Activated CD8-positive, alpha-beta memory T cell treated with anti-CD3 and anti-CD28 coated beads, Interleukin-2, amount 50 U/mL, for 1 hour (primary cell): ENCODE measurements around the gene ARSD.
"Not testable (repeated sequence)": the region's sequence is repeated elsewhere in the genome, so short reads cannot be mapped to it uniquely, and the experiment has no call there.

Source experiments
- DNase-seq: peaks from one replicate; pipeline ENCODE4 v3.0.0-alpha.2; 2020; ENCODE audit errors: extremely low read depth

Gene ARSD

DNA sequence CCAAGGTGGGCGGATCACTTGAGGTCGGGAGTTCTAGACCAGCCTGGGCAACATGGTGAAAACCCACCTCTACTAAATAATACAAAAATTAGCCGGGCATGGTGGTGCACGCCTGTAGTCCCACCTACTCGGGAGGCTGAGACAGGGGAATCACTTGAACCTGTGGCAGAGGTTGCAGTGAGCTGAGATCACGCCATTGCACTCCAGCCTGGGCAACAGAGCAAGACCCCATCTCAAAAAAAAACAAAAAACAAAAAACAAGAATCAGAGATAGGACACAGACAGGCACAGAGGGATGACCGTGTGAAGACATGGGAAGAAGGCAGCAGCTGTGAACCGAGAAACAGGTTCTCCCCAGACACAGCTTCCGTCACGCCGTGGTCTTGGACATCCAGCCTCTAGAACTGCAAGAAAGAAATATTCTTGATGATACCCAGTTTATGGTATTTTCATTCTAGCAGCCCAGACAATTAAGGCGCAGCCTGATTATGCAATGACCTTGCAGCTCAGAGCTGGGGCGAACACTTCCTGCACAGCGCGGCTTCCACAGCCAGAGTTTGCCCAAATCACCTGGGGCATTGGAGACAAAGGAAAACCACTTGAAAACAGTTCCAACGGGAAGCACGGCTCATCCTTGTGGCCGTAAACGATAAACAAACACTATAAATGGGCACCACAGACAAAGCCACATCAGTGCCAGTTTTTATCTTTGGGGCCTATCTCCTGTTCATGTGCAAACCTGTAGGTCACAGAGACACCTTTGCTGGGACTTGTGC, 4.2 kb upstream of the ARSD start:
- DNase-seq, result no peak

- DNase-seq, result no peak
These were observed 2.5 kb upstream of the ARSD start for GRCh38 chrX:2931612-2932011.

GRCh38 chrX:2931155-2931554, 2.0 kb upstream of the ARSD start:
- DNase-seq, result no peak

DNA sequence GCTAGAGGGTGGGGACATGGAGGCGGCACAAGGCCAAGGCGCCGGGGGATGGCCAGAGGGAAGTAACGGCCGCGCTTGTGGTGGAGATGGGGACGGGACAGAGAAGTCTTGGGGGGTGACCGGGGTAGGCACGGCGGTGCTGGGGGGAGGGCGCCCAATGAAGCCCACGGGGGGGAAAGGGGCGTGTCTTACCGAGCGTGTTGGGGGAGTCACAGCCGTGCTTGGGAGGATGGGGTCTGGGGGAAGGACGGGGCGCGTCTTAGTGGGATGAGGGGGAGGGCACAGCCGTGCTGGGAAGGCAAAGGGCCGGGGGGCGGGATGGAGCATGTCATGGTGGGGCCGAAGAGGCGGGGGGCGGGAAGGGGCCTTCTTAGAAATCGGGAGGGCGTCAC, 952 bp downstream of the ARSD start:
- DNase-seq, result no peak

GRCh38 chrX:2926664-2927275, 2.4 kb downstream of the ARSD start:
- no peak for DNase-seq

- DNase-seq, result not testable (repeated sequence)
These were observed 2.9 kb downstream of the ARSD start for GRCh38 chrX:2926255-2926654.

DNA sequence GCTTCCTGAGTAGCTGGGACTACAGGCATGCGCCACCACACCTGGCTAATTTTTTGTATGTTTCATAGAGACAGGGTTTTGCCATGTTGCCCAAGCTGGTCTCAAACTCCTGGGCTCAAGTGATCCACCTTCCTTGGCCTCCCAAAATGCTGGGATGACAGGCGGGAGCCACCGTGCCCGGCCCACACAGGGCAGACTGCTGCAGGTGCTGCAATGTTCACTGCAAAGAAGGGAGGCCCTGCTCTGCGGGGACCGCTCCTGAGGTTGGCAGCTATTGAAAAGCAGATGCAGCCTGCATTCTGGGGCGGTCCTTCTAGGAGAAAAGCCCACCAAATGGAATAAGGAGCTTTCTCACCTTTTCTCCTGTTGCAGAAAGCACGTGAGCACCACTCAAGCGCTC, 5.0 kb downstream of the ARSD start:
- no peak for DNase-seq

DNA sequence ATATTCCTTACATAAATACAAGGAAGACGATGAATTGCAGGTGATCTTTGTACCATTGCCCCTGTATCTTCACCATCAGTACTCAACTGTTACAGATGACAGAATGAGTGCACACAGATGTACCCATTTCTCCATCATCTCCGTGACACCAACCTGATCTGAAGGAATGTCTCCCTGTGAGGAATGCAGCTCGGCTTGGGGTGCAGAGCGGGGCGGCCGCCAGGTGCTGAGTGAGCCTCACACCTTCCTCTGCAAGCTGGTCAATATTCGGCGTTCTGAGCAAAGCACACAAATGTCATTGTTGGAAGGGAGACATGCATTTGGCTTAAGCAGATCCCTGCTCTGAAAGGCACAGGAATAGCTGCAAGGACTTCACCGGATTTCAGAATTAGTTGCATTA, 7.4 kb downstream of the ARSD start:
- no peak for DNase-seq

DNA sequence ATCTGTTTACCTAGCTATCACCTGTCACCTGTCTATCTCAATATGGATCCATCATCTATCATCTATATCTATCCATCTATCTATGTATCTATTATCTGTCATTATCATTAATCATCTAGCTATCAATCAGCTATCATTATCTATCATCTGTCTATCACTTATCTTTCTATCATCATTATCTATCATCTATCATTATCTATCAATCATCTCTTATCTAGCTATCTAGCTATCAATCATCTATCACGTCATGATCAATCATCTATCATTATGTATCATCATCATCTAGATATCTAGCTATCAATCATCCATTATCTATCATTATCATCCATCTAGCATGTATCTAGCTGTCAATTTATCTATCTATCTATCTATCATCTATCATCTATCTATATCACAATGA, 7.9 kb downstream of the ARSD start:
- DNase-seq, result no peak

DNA sequence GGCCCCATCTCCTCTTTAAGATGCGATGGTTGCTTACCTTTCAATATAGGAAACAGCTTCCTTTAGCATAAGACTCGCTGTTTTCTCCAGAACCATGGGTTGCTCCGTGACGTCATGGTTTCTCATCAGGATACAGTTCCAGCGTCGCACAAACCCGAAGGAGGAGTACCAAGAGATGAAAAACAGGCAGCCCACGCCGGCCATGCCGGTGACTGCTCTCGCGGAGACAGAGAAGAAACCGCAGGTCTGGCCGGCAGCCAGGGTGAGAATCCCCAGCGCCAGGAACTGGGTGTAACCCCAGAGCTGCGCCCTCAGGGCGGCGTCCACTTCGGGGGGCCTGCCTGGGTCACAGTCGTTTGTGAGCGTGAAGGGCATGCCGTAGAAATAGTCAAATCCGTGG, 11.4 kb downstream of the ARSD start:
- no peak for DNase-seq

- DNase-seq, result no peak
These were observed 16.0 kb downstream of the ARSD start for GRCh38 chrX:2913118-2913517.

DNA sequence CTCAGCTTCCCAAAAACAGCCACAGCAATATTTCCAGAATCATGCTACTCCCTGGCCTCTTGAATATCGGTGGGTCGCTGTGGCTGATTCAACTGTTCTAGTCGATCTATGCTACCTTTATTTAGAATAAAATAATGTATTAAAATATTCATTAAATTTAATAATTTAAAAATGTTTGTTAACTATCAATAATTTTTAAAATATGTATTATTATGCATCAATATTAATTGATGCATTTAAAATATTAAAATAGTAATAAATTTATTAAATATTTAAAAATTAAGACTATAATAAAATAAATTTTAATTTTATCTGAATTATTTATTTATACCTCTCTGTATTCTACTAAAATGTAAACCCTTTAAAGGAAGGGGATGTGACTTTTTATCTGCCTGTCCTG, 19.0 kb downstream of the ARSD start:
- no peak for DNase-seq

DNA sequence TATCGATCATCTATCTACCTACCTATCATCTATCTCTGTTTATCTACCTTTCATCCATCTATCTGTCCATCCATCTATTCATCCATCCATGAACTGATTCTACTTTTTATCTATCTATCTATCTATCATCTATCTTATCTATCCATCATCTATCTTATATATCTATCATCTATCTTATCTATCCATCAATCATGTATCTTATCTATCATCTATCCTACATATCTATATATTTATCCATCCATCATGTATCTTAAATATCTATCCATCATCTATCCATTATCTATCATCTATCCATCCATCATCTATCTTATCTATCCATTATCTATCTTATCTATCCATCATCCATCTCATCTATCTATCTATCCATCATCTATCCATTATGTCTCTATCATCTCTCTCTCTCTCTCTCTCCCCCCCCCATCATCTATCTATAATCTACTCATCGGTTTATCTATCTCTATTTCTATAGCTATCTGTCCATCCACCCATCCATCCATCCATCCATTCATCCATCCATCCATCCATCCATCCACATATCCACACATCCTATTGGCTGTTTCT, 20.9 kb downstream of the ARSD start:
- no peak for DNase-seq

GRCh38 chrX:2907295-2907694, 21.8 kb downstream of the ARSD start:
- DNase-seq, result no peak

DNA sequence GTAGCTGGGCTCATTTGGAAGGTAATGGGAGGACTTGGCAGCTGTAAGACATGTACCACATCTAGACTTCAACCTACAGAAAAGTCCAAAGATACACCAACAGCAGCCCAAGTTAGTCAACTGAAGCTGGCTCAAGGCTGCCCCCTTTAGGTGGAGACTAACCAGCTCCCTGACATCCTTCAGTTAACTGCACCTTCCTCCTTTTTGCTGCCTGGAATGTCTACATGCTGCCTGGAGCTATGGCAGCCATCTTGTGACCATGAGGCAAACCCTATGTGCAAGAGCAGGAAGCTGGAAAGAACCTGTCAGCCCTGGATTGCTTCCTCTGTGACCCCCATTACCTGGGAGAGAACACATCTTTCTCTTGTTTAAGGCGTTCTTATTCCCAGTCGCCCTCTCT, 25.8 kb downstream of the ARSD start:
- DNase-seq, result no peak

DNA sequence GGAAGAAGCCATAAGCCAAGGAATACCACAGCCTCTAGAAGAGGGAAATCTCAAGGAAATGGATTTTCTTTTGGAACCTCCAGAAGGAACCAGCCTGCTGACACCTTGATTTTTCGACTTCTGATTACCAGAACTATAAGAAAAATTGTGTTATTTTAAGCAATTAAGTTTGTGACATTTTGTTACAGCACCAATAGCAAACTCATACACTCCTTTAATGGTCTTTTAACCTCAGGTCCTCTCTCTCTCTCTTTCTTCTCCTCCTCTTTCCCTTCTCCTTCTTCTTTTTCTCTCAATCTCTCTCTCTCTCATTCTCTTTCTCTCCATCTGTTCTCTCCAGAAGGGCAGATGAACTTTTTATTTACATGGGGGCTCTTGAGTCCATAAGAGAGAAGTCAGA, 26.3 kb downstream of the ARSD start:
- DNase-seq, result no peak

DNA sequence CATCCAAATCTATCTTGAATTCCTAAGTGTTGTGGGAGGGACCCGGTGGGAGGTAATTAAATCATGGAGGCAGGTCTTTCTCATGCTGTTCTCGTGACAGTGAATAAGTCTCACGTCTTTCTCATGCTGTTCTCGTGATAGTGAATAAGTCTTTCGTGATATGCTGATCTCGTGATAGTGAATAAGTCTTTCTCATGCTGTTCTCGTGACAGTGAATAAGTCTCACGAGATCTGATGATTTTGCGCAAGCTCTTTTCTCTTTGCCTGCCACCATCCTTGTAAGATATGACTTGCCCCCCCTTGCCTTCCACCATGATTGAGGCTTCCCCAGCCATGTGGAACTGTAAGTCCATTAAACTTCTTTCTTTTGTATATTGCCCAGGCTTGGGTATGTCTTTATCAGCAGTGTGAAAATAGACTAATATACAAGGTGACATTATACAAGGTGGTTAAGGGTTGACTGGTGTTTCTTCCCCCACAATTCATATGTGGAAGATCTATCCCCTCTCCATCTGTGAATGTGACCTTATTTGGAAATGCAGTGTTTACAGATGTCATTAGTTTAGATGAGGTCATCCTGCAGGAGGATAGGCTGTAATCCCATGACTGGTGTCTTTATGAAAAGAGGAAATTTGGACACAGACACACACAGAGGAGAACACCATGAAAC, 27.6 kb downstream of the ARSD start:
- DNase-seq, result no peak

DNA sequence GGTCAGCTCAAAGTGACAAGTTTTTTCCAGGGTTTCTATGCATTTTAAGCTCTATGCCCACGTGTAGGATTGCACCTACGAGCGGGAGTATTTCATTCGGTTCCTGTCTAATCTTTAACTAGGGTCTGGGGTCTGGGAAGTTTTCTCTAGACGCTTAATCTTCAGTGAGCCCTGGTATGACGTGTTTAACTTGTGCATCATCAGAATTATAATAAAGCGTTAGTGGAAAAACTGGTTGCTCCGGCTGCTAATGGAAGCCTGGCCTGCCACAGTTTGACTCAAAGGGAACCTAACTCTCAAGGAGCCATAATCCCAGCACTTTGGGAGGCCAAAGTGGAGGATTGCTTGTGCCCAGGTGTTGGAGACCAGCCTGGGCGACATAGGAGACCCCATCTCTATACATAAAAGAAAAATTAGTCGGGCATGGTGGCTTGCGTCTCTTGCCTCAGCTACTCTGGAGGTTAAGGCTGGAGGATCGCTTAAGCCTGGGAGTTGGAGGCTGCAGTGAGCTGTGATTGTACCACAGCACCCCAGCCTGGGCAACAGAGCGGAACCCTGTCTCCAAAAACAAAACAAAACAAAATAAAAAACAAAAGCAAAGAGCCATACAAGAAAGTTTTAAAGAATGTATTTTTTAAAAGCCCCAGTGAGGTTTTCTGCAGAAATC, 30.2 kb downstream of the ARSD start:
- DNase-seq, result no peak

DNA sequence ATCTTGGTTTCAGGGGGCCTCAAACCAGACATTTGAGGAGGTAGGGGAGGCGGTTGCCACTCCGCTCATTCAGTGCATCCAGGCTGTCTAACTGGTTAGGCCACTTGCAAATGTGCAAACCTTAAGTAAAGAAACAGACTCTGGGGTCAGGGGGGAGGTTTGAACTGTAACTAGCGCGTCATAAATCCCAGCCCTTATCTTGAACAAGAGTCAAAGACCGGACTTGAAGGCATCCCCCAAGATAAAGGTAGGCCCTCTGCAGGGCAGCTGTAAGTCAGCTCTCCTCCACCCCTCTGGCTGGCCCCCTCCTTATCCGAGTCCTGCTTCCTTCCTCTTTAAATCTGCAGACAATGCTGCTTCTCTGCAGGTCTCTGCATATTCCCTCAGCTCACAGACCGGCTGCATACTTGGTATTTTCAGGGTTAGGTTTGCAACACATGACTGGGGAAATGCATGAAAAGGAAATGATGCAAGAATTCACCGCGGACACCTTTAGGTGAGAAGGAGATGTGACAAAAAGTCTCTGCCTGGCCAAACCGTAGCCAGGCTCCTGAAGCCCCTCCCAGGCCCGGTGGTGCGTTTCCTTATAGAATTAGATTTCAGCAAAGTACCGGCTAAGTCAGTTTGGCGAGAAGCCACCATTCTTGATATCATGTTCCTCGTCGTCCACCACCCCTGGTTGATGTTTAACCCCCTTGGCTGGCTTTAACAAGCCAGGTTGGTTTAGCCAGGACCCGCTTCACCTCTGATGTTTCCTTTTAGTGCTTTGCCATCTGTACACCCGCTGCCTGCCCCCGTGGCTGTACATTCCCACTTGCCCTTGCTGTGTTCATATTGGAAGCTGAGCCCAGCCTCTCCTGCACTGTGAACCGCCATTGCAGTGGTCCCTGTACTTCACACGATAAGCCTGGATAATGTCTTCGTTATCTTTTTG, 31.2 kb downstream of the ARSD start:
- DNase-seq, result not testable (repeated sequence)

DNA sequence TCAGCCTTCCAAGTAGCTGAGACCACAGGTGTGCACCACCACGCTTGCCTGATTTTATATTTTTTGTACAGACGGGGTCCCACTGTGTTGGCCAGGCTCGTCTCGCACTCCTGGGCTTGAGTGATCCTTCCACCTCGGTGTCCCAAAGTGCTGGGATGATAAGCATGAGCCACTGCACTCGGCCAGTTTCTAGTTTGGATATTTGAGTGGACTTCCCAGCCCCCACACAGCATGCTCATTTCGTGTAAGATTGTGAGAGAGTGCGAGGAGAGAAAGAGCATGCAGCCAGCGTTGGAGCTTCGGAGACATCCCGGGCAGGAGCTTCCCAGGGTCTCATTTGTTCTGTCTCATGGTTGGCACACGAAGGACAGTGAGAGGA, 31.8 kb downstream of the ARSD start:
- no peak for DNase-seq

- no peak for DNase-seq
These were observed 34.2 kb downstream of the ARSD start for GRCh38 chrX:2894885-2895292.
